Sigmoid colon (tissue), 3 donors: Measurements from ENCODE around the gene PRPH2.

Experiments used
- POLR2A ChIP-seq, 2 donors: fragments of 450-650 bp; IDR thresholded peaks; one replicate each; pipeline ENCODE4 v1.6.1; 2016; ENCODE audit warnings: antibody characterized with exemption in 2 of 2, mild to moderate bottlenecking in 2 of 2, moderate library complexity in 2 of 2
- TF ChIP-seq, protein P1 (sequence below), 4 experiments: fragments of 450-650 bp in 3 of 4; fragments of 200-600 bp in 1 of 4; IDR thresholded peaks; one replicate each; pipeline ENCODE4 v1.5.1; 2016 to 2019; ENCODE audit warnings: antibody characterized with exemption in 4 of 4, mild to moderate bottlenecking in 3 of 4, moderate library complexity in 2 of 4

- TF ChIP-seq, protein P1, sequence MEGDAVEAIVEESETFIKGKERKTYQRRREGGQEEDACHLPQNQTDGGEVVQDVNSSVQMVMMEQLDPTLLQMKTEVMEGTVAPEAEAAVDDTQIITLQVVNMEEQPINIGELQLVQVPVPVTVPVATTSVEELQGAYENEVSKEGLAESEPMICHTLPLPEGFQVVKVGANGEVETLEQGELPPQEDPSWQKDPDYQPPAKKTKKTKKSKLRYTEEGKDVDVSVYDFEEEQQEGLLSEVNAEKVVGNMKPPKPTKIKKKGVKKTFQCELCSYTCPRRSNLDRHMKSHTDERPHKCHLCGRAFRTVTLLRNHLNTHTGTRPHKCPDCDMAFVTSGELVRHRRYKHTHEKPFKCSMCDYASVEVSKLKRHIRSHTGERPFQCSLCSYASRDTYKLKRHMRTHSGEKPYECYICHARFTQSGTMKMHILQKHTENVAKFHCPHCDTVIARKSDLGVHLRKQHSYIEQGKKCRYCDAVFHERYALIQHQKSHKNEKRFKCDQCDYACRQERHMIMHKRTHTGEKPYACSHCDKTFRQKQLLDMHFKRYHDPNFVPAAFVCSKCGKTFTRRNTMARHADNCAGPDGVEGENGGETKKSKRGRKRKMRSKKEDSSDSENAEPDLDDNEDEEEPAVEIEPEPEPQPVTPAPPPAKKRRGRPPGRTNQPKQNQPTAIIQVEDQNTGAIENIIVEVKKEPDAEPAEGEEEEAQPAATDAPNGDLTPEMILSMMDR (IDR thresholded peaks at IDR 0.05): no peak
- no peak for TF ChIP-seq POLR2A (IDR thresholded peaks at IDR 0.05)
Measured at GRCh38 chr6:42692137-42692911, 30.1 kb downstream of the PRPH2 start.
